HEK293 (cell line): ENCODE results near the gene NSDHL.

Source experiments
- CTCF ChIA-PET: fragments of 350-600 bp; formaldehyde crosslinking; extraction: SDS; loops from one replicate; lab custom pipeline; 2021; ENCODE audit warnings: antibody characterized with exemption; lab: Yijun Ruan, JAX
- POLR2A ChIA-PET: fragments of 300-600 bp; formaldehyde crosslinking; extraction: SDS; loops from one replicate; lab custom pipeline; 2020; ENCODE audit warnings: antibody characterized with exemption, inconsistent platforms; lab: Yijun Ruan, JAX
- H3K27ac ChIP-seq: fragments of 200-500 bp; sonication (Bioruptor generic); 2 replicates; pipeline ENCODE4 v1.5.1; 2014; ENCODE audit warnings: low read depth, low read length, control low read depth, inconsistent platforms; ENCODE audit errors: extremely low read depth
- H3K36me3 ChIP-seq, 2 experiments: fragments of 200-500 bp in 1 of 2; sonication (Bioruptor generic) in 1 of 2; 1 replicate in 1 of 2; 2 replicates in 1 of 2; pipeline ENCODE4 v1.5.1; 2014 to 2017; ENCODE audit warnings: inconsistent platforms in 2 of 2, low read length in 2 of 2; ENCODE audit not compliant: control insufficient read depth in 2 of 2, insufficient read depth in 1 of 2
- H3K4me1 ChIP-seq: fragments of 200-500 bp; sonication (Bioruptor generic); 2 replicates; pipeline ENCODE4 v1.5.1; 2014; ENCODE audit warnings: mild to moderate bottlenecking, low read length, inconsistent platforms; ENCODE audit not compliant: control insufficient read depth, insufficient read depth
- H3K4me3 ChIP-seq: 2 replicates; pipeline ENCODE4 v1.5.1; 2011; ENCODE audit warnings: low read depth, mild to moderate bottlenecking, control low read depth, low read length, moderate library complexity
- H3K9me3 ChIP-seq: fragments of 200-500 bp; sonication (Bioruptor generic); 2 replicates; pipeline ENCODE4 v1.5.1; 2014; ENCODE audit warnings: low read depth, low read length, inconsistent platforms; ENCODE audit not compliant: control insufficient read depth, insufficient read depth
- GLIS1 ChIP-seq: fragments of 450-650 bp; formaldehyde crosslinking; IDR thresholded peaks from 2 replicates; pipeline ENCODE4 v1.5.1; 2016; ENCODE audit warnings: missing biosample characterization, missing genetic modification characterization
- IKZF3 ChIP-seq: fragments of 450-650 bp; IDR thresholded peaks from 2 replicates; pipeline ENCODE4 v1.5.0; 2018; ENCODE audit warnings: missing biosample characterization, mild to moderate bottlenecking, missing genetic modification characterization, moderate library complexity
- KLF7 ChIP-seq: fragments of 450-650 bp; formaldehyde crosslinking; IDR thresholded peaks from 2 replicates; pipeline ENCODE4 v1.5.1; 2016; ENCODE audit warnings: missing biosample characterization, missing genetic modification characterization, borderline replicate concordance
- OSR2 ChIP-seq: fragments of 450-650 bp; formaldehyde crosslinking; IDR thresholded peaks from 2 replicates; pipeline ENCODE4 v1.5.1; 2016; ENCODE audit warnings: missing biosample characterization, missing genetic modification characterization
- SP7 ChIP-seq: fragments of 450-650 bp; formaldehyde crosslinking; IDR thresholded peaks from 2 replicates; pipeline ENCODE4 v1.5.1; 2016; ENCODE audit warnings: missing biosample characterization, missing genetic modification characterization
- ZBTB21 ChIP-seq: fragments of 450-650 bp; formaldehyde crosslinking; IDR thresholded peaks from 2 replicates; pipeline ENCODE4 v1.5.1; 2017; ENCODE audit warnings: missing biosample characterization, missing genetic modification characterization
- ZBTB6 ChIP-seq: fragments of 450-650 bp; formaldehyde crosslinking; IDR thresholded peaks from 2 replicates; pipeline ENCODE4 v1.5.1; 2017; ENCODE audit warnings: missing biosample characterization, missing genetic modification characterization
- ZFP69B ChIP-seq: fragments of 450-650 bp; formaldehyde crosslinking; IDR thresholded peaks from 2 replicates; pipeline ENCODE4 v1.5.1; 2016; ENCODE audit warnings: missing biosample characterization, missing genetic modification characterization
- ZIC2 ChIP-seq: fragments of 450-650 bp; formaldehyde crosslinking; IDR thresholded peaks from 2 replicates; pipeline ENCODE4 v1.5.1; 2016; ENCODE audit warnings: missing biosample characterization, missing genetic modification characterization
- ZNF112 ChIP-seq: fragments of 450-650 bp; formaldehyde crosslinking; IDR thresholded peaks from 2 replicates; pipeline ENCODE4 v1.5.0; 2017; ENCODE audit warnings: missing biosample characterization, missing genetic modification characterization
- ZNF132 ChIP-seq: fragments of 450-650 bp; formaldehyde crosslinking; IDR thresholded peaks from 2 replicates; pipeline ENCODE4 v1.5.1; 2017; ENCODE audit warnings: missing biosample characterization, missing genetic modification characterization, borderline replicate concordance
- ZNF138 ChIP-seq: fragments of 450-650 bp; formaldehyde crosslinking; IDR thresholded peaks from 2 replicates; pipeline ENCODE4 v1.5.1; 2016; ENCODE audit warnings: missing biosample characterization, missing genetic modification characterization, borderline replicate concordance
- ZNF266 ChIP-seq: fragments of 450-650 bp; formaldehyde crosslinking; IDR thresholded peaks from 2 replicates; pipeline ENCODE4 v1.5.1; 2016; ENCODE audit warnings: missing biosample characterization, missing genetic modification characterization, low read depth
- ZNF416 ChIP-seq: fragments of 450-650 bp; formaldehyde crosslinking; IDR thresholded peaks from 2 replicates; pipeline ENCODE4 v1.5.1; 2016; ENCODE audit warnings: missing biosample characterization, missing genetic modification characterization
- ZNF639 ChIP-seq: fragments of 450-650 bp; formaldehyde crosslinking; IDR thresholded peaks from 2 replicates; pipeline ENCODE4 v1.5.1; 2016; ENCODE audit warnings: missing biosample characterization, missing genetic modification characterization
- ZNF777 ChIP-seq: fragments of 450-650 bp; formaldehyde crosslinking; IDR thresholded peaks from 2 replicates; pipeline ENCODE4 v1.5.1; 2017; ENCODE audit warnings: missing biosample characterization, missing genetic modification characterization, borderline replicate concordance
- ZSCAN5A ChIP-seq: fragments of 450-650 bp; formaldehyde crosslinking; IDR thresholded peaks from 2 replicates; pipeline ENCODE4 v1.5.1; 2016; ENCODE audit warnings: missing biosample characterization, missing genetic modification characterization
- TF ChIP-seq, protein P1 (sequence below): fragments of 450-650 bp; formaldehyde crosslinking; conservative IDR thresholded peaks from 2 replicates; pipeline ENCODE4 v1.5.1; 2016; ENCODE audit warnings: low read depth, missing biosample characterization, missing genetic modification characterization
- TF ChIP-seq, protein P2 (sequence below): fragments of 450-650 bp; formaldehyde crosslinking; IDR thresholded peaks from 2 replicates; pipeline ENCODE4 v1.5.1; 2016; ENCODE audit warnings: missing biosample characterization, missing genetic modification characterization
- TF ChIP-seq, protein P3 (sequence below): fragments of 450-650 bp; formaldehyde crosslinking; IDR thresholded peaks from 2 replicates; pipeline ENCODE4 v1.5.1; 2016; ENCODE audit warnings: missing biosample characterization, missing genetic modification characterization
- TF ChIP-seq, protein P4 (sequence below): fragments of 450-650 bp; formaldehyde crosslinking; IDR thresholded peaks from 2 replicates; pipeline ENCODE4 v1.5.1; 2016; ENCODE audit warnings: missing biosample characterization, missing genetic modification characterization

The NSDHL gene

DNA sequence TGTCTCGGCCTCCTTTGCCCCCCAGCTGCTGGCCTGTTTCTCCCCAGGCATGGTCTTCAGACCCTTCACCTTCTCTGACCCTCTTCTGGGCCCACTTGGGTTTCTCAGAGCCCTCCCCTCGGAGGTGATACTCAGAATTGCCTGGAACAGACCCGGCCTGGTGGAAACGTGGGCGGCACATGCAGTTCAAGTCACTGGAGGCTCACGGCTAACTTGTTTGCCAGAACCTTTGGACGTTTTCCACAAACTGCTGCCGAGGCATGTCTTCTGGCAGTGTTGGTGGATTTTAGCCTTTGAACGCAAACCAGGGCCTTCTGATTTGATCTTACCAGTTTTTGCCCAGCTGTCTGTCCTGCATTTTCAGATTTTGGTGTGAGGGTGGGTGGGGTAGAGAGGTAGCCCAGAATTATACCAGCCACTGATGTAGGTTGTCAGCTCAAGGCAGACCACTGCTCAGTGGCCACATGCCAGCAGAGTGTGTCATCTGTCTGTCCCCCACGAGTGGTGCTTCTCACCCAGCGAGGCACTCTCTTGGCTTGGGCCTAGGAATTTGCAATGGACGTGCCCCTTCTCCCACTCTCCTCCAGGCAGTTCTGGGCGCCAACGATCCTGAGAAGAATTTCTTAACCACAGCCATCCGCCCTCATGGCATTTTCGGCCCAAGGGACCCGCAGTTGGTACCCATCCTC lies 34.5 kb downstream of the NSDHL start (continued):
- TF ChIP-seq ZNF416 (no peak), OSR2 (tag by site-specific recombination) (no peak), KLF7 (tag by site-specific recombination) (no peak), ZNF639 (tag by site-specific recombination) (no peak), ZBTB6 (tag by site-specific recombination) (no peak), ZIC2 (tag by site-specific recombination) (no peak), ZSCAN5A (tag by site-specific recombination) (no peak)
- TF ChIP-seq, protein P1, sequence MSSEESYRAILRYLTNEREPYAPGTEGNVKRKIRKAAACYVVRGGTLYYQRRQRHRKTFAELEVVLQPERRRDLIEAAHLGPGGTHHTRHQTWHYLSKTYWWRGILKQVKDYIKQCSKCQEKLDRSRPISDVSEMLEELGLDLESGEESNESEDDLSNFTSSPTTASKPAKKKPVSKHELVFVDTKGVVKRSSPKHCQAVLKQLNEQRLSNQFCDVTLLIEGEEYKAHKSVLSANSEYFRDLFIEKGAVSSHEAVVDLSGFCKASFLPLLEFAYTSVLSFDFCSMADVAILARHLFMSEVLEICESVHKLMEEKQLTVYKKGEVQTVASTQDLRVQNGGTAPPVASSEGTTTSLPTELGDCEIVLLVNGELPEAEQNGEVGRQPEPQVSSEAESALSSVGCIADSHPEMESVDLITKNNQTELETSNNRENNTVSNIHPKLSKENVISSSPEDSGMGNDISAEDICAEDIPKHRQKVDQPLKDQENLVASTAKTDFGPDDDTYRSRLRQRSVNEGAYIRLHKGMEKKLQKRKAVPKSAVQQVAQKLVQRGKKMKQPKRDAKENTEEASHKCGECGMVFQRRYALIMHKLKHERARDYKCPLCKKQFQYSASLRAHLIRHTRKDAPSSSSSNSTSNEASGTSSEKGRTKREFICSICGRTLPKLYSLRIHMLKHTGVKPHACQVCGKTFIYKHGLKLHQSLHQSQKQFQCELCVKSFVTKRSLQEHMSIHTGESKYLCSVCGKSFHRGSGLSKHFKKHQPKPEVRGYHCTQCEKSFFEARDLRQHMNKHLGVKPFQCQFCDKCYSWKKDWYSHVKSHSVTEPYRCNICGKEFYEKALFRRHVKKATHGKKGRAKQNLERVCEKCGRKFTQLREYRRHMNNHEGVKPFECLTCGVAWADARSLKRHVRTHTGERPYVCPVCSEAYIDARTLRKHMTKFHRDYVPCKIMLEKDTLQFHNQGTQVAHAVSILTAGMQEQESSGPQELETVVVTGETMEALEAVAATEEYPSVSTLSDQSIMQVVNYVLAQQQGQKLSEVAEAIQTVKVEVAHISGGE (tag by site-specific recombination) = no peak

DNA sequence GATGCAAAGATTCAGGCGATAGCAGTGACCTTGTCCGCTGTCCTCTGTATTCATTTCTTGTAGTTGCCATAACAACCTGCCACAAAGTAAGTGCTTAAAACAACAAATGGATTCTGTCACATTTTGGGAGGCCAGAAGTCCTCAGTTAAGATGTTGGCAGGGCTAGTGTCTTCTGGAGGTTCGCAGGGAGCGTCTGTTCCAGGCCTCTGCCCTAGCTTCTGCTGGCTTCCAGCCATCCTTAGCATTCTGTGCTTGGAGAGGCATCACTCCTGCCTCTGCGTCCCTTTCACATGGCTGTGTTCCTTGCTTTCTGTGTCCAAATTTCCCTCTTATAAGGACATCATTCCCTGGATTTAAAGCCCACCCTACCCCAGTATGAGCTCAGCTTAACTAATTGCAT lies 35.5 kb downstream of the NSDHL start:
- peaks cover 0 to 80% of the 10 kb centered on the region in 2 experiments; a peak in 2 of 3 replicates for H3K36me3 ChIP-seq
- TF ChIP-seq, protein P2, sequence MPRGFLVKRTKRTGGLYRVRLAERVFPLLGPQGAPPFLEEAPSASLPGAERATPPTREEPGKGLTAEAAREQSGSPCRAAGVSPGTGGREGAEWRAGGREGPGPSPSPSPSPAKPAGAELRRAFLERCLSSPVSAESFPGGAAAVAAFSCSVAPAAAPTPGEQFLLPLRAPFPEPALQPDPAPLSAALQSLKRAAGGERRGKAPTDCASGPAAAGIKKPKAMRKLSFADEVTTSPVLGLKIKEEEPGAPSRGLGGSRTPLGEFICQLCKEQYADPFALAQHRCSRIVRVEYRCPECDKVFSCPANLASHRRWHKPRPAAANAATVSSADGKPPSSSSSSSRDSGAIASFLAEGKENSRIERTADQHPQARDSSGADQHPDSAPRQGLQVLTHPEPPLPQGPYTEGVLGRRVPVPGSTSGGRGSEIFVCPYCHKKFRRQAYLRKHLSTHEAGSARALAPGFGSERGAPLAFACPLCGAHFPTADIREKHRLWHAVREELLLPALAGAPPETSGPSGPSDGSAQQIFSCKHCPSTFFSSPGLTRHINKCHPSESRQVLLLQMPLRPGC (tag by site-specific recombination) = no peak
- TF ChIP-seq GLIS1 (tag by site-specific recombination) (no peak), ZNF777 (no peak), SP7 (tag by site-specific recombination) (no peak), ZNF112 (no peak), ZNF266 (tag by site-specific recombination) (no peak), ZNF132 (tag by site-specific recombination) (no peak), ZBTB21 (no peak), ZFP69B (no peak), ZNF138 (tag by site-specific recombination) (no peak), IKZF3 (tag by site-specific recombination) (no peak)
- TF ChIP-seq, protein P3, sequence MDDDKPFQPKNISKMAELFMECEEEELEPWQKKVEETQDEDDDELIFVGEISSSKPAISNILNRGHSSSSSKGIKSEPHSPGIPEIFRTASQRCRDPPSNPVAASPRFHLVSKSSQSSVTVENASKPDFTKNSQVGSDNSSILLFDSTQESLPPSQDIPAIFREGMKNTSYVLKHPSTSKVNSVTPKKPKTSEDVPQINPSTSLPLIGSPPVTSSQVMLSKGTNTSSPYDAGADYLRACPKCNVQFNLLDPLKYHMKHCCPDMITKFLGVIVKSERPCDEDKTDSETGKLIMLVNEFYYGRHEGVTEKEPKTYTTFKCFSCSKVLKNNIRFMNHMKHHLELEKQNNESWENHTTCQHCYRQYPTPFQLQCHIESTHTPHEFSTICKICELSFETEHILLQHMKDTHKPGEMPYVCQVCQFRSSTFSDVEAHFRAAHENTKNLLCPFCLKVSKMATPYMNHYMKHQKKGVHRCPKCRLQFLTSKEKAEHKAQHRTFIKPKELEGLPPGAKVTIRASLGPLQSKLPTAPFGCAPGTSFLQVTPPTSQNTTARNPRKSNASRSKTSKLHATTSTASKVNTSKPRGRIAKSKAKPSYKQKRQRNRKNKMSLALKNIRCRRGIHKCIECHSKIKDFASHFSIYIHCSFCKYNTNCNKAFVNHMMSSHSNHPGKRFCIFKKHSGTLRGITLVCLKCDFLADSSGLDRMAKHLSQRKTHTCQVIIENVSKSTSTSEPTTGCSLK (tag by site-specific recombination) = no peak
- TF ChIP-seq, protein P4, sequence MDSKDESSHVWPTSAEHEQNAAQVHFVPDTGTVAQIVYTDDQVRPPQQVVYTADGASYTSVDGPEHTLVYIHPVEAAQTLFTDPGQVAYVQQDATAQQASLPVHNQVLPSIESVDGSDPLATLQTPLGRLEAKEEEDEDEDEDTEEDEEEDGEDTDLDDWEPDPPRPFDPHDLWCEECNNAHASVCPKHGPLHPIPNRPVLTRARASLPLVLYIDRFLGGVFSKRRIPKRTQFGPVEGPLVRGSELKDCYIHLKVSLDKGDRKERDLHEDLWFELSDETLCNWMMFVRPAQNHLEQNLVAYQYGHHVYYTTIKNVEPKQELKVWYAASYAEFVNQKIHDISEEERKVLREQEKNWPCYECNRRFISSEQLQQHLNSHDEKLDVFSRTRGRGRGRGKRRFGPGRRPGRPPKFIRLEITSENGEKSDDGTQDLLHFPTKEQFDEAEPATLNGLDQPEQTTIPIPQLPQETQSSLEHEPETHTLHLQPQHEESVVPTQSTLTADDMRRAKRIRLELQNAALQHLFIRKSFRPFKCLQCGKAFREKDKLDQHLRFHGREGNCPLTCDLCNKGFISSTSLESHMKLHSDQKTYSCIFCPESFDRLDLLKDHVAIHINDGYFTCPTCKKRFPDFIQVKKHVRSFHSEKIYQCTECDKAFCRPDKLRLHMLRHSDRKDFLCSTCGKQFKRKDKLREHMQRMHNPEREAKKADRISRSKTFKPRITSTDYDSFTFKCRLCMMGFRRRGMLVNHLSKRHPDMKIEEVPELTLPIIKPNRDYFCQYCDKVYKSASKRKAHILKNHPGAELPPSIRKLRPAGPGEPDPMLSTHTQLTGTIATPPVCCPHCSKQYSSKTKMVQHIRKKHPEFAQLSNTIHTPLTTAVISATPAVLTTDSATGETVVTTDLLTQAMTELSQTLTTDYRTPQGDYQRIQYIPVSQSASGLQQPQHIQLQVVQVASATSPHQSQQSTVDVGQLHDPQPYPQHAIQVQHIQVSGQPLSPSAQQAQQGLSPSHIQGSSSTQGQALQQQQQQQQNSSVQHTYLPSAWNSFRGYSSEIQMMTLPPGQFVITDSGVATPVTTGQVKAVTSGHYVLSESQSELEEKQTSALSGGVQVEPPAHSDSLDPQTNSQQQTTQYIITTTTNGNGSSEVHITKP (tag by site-specific recombination) = no peak

More for the DNA sequence above, 35.5 kb downstream of the NSDHL start:
- ChIA-PET POLR2A (no interaction called here), CTCF (interaction anchor here (0.9 kb wide), 1 partner anchor 26 kb away, joined by 3 read pairs; no protein-coding TSS in a partner anchor)
- Histone ChIP-seq H3K4me1 (no peaks in the 10 kb centered on the region), H3K27ac (no peak overlapping the region), H3K4me3 (no peak overlapping the region), H3K9me3 (no peaks in the 10 kb centered on the region)
